Skeletal muscle cell (primary cell): ENCODE data around the gene ACOT7.

Source experiments
- DNase-seq: peaks from one replicate; pipeline ENCODE4 v3.0.0-alpha.2; 2010; ENCODE audit warnings: low read depth
- H3K4me3 ChIP-seq: 2 replicates; pipeline ENCODE4 v1.5.1; 2011; ENCODE audit warnings: low read depth, mild to moderate bottlenecking, control low read depth, low read length, moderate library complexity

The ACOT7 gene

GRCh38 chr1:6298530-6298929, 95.0 kb downstream of the ACOT7 start:
- DNase-seq: no peak
- H3K4me3 ChIP-seq: no peak overlapping the region

- no peak overlapping the region for H3K4me3 ChIP-seq
- DNase-seq: no peak
Measured at GRCh38 chr1:6295910-6296309, 97.7 kb downstream of the ACOT7 start.

- DNase-seq: no peak
- no peak overlapping the region for H3K4me3 ChIP-seq
Measured at GRCh38 chr1:6294890-6295556, 98.5 kb downstream of the ACOT7 start.

- DNase-seq: no peak
- no peak overlapping the region for H3K4me3 ChIP-seq
Measured at GRCh38 chr1:6294080-6294889, 99.3 kb downstream of the ACOT7 start.

GRCh38 chr1:6292102-6292501, 101.5 kb downstream of the ACOT7 start:
- DNase-seq: no peak
- no peak overlapping the region for H3K4me3 ChIP-seq

GRCh38 chr1:6288665-6289064, 104.9 kb downstream of the ACOT7 start:
- H3K4me3 ChIP-seq: no peak overlapping the region
- no peak for DNase-seq

GRCh38 chr1:6288026-6288425, 105.5 kb downstream of the ACOT7 start:
- no peak for DNase-seq
- no peak overlapping the region for H3K4me3 ChIP-seq

GRCh38 chr1:6287431-6287886, 106.1 kb downstream of the ACOT7 start:
- no peak overlapping the region for H3K4me3 ChIP-seq
- no peak for DNase-seq

GRCh38 chr1:6287029-6287428, 106.5 kb downstream of the ACOT7 start:
- no peak overlapping the region for H3K4me3 ChIP-seq
- DNase-seq: no peak

GRCh38 chr1:6286266-6286665, 107.3 kb downstream of the ACOT7 start:
- no peak overlapping the region for H3K4me3 ChIP-seq
- no peak for DNase-seq

- DNase-seq: no peak
- no peak overlapping the region for H3K4me3 ChIP-seq
Measured at GRCh38 chr1:6285336-6285735, 108.2 kb downstream of the ACOT7 start.

- DNase-seq: no peak
- no peak overlapping the region for H3K4me3 ChIP-seq
Measured at GRCh38 chr1:6282577-6283270, 110.8 kb downstream of the ACOT7 start.

GRCh38 chr1:6281511-6282402, 111.8 kb downstream of the ACOT7 start:
- no peak overlapping the region for H3K4me3 ChIP-seq
- DNase-seq: no peak

- H3K4me3 ChIP-seq: no peak overlapping the region
- no peak for DNase-seq
Measured at GRCh38 chr1:6280761-6281451, 112.7 kb downstream of the ACOT7 start.

- no peak overlapping the region for H3K4me3 ChIP-seq
Measured at GRCh38 chr1:6279613-6280383, 113.8 kb downstream of the ACOT7 start.

GRCh38 chr1:6279066-6279465, 114.5 kb downstream of the ACOT7 start:
- H3K4me3 ChIP-seq: no peak overlapping the region
- DNase-seq: no peak

More at GRCh38 chr1:6279613-6280383, 113.8 kb downstream of the ACOT7 start:
- no peak for DNase-seq

- no peak overlapping the region for H3K4me3 ChIP-seq
- no peak for DNase-seq
Measured at GRCh38 chr1:6278263-6278662, 115.3 kb downstream of the ACOT7 start.
